Kidney capillary endothelial cell (primary cell): Measurements from ENCODE around the gene SLC6A3.
A peak's percentile ranks its signal among the peaks of the same experiment; 100 is the strongest.

Experiments used
- DNase-seq: peaks from one replicate; pipeline ENCODE4 v3.0.0-alpha.2; 2018; ENCODE audit warnings: low spot score

SLC6A3 gene

DNA sequence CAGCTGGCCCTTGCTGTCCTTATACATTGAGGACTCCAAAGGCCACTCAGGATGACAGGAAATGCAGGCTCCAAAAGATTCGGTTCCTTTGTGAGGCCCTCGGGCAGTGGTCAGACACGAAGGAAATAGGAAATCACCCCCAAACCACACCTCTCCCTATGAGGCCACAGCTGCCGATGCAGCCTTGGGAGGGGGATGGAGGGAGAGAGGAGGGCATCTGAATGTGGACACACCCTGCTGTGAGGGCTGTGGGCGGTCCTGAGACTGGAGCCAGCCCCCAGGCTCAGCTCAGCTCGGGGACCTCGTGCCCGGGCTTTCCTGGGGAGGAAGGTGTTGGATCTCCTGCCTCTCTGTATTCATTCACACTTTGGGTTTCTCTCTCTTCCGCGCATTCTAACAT, 97.7 kb downstream of the SLC6A3 start:
- no peak for DNase-seq

- no peak for DNase-seq
Observed at GRCh38 chr5:1346627-1347440, 98.4 kb downstream of the SLC6A3 start.

- DNase-seq = no peak
Observed at GRCh38 chr5:1345876-1346626, 99.2 kb downstream of the SLC6A3 start.

GRCh38 chr5:1344975-1345838, 100.0 kb downstream of the SLC6A3 start, which contains the start of gene CLPTM1L:
CLPTM1L (minus strand) TSS chr5:1345099; CDS start chr5:1344841, 258 bp downstream.
- DNase-seq = peak; percentile 83

GRCh38 chr5:1343931-1344901, 101.0 kb downstream of the SLC6A3 start:
- no peak for DNase-seq

DNA sequence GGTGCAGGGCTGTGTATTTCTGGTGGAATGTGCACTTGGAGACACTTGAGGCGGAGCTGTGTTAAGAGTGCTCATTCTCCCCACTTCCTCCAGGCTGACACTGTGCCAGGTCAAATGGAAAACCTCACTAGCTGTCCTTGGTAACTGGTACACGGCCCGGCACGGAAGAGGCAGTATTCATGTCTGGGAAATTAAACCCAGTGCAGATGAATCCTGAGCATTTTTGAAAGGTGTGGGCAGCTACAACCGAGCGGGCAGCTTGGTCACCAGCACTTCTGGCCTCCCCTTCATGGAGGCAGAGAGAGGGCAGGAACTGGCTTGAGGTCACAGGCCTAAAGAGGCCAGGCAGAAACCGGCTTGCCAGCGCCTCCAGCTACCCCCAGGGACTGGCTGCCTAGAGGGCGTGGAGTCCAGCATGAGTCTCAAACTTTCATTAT, 101.9 kb downstream of the SLC6A3 start:
- no peak for DNase-seq
